Measurements from ENCODE around the gene PDSS2. TPM values are rescaled to one million over a fixed set of nuclear protein-coding genes. Genes with fewer than 3 reads are reported as not detected.

The PDSS2 gene
- total RNA-seq, 1 donor from 2014 or later, result 16.2 TPM

GRCh38 chr6:107271208-107271790 is 188.1 kb downstream of the PDSS2 start:
- intact Hi-C loops (cut with DNase I), result no loop called here
- TF ChIP-seq CTCF (IDR thresholded peaks at IDR 0.05), result no peak
- ATAC-seq, result no peak

GRCh38 chr6:107267634-107268033 is 191.7 kb downstream of the PDSS2 start:
- no peak overlapping the region for H3K27ac ChIP-seq
- H3K4me1 ChIP-seq, result no peaks in the 10 kb centered on the region
- H3K9me3 ChIP-seq, result no peaks in the 10 kb centered on the region
- no peaks in the 10 kb centered on the region for H3K36me3 ChIP-seq
- DNase-seq (no peak), ATAC-seq (no peak)
- TF ChIP-seq CTCF (IDR thresholded peaks at IDR 0.05), result no peak
- no peak overlapping the region for H3K4me3 ChIP-seq
- no peaks in the 10 kb centered on the region for H3K27me3 ChIP-seq
- intact Hi-C loops (cut with DNase I), result no loop called here

More at GRCh38 chr6:107271208-107271790, 188.1 kb downstream of the PDSS2 start:
- Histone ChIP-seq H3K9me3 (no peaks in the 10 kb centered on the region), H3K4me1 (no peaks in the 10 kb centered on the region), H3K27me3 (no peaks in the 10 kb centered on the region), H3K36me3 (no peaks in the 10 kb centered on the region), H3K4me3 (no peak overlapping the region), H3K27ac (no peak overlapping the region)
- DNase-seq, result no peak

GRCh38 chr6:107267006-107267405 is 192.4 kb downstream of the PDSS2 start:
- DNase-seq, result no peak
- no peaks in the 10 kb centered on the region for H3K27me3 ChIP-seq
- H3K4me3 ChIP-seq, result no peak overlapping the region
- no peak overlapping the region for H3K27ac ChIP-seq
- intact Hi-C loops (cut with DNase I), result no loop called here
- no peak for TF ChIP-seq CTCF (IDR thresholded peaks at IDR 0.05)
- no peaks in the 10 kb centered on the region for H3K36me3 ChIP-seq
- H3K4me1 ChIP-seq, result no peaks in the 10 kb centered on the region
- no peaks in the 10 kb centered on the region for H3K9me3 ChIP-seq
- ATAC-seq, result no peak

- Histone ChIP-seq H3K27me3 (no peaks in the 10 kb centered on the region), H3K36me3 (no peaks in the 10 kb centered on the region), H3K4me1 (no peaks in the 10 kb centered on the region), H3K27ac (no peak overlapping the region), H3K9me3 (no peaks in the 10 kb centered on the region), H3K4me3 (no peak overlapping the region)
- ATAC-seq, result no peak
- intact Hi-C loops (cut with DNase I), result no loop called here
- TF ChIP-seq CTCF (IDR thresholded peaks at IDR 0.05), result no peak
- DNase-seq, result no peak
Observed at GRCh38 chr6:107266563-107266962, 192.8 kb downstream of the PDSS2 start.

- ATAC-seq, result no peak
- intact Hi-C loops (cut with DNase I), result no loop called here
- no peak for TF ChIP-seq CTCF (IDR thresholded peaks at IDR 0.05)
- H3K4me3 ChIP-seq, result no peak overlapping the region
- DNase-seq, result no peak
- H3K27me3 ChIP-seq, result no peaks in the 10 kb centered on the region
- H3K36me3 ChIP-seq, result no peaks in the 10 kb centered on the region
- no peaks in the 10 kb centered on the region for H3K9me3 ChIP-seq
- no peaks in the 10 kb centered on the region for H3K4me1 ChIP-seq
- no peak overlapping the region for H3K27ac ChIP-seq
Observed at GRCh38 chr6:107264357-107264840, 195.0 kb downstream of the PDSS2 start.

GRCh38 chr6:107259951-107260350 is 199.4 kb downstream of the PDSS2 start:
- ATAC-seq (no peak), DNase-seq (no peak)
- H3K36me3 ChIP-seq, result no peaks in the 10 kb centered on the region
- intact Hi-C loops (cut with DNase I), result no loop called here
- H3K4me1 ChIP-seq, result no peaks in the 10 kb centered on the region
- no peaks in the 10 kb centered on the region for H3K27me3 ChIP-seq
- no peak for TF ChIP-seq CTCF (IDR thresholded peaks at IDR 0.05)
- no peak overlapping the region for H3K4me3 ChIP-seq
- H3K9me3 ChIP-seq, result no peaks in the 10 kb centered on the region
- H3K27ac ChIP-seq, result no peak overlapping the region
